Loucy (cell line): ENCODE results near the gene COL12A1.

ENCODE experiments used
- CTCF ChIP-seq: fragments of 200-600 bp; sonication (generic); conservative IDR thresholded peaks from 2 replicates; pipeline ENCODE4 v1.5.1; 2014; ENCODE audit warnings: mild to moderate bottlenecking, antibody characterized with exemption, low read length
- EZH2phosphoT487 ChIP-seq: fragments of 200-600 bp; IDR thresholded peaks from 2 replicates; pipeline ENCODE4 v1.6.1; 2018; ENCODE audit warnings: antibody characterized with exemption, mild to moderate bottlenecking, moderate library complexity, borderline replicate concordance

GRCh38 chr6:75222261-75222660 lies 16.4 kb upstream of the COL12A1 start:
- TF ChIP-seq CTCF (no peak), EZH2phosphoT487 (no peak)
